HG03097 (cell line): Measurements from ENCODE around the gene RIMKLA.

ENCODE experiments used
- ATAC-seq: cut with Tn5 transposase; IDR thresholded peaks from one replicate; pipeline ENCODE4 v1.9.1; 2021; ENCODE audit not compliant: unreplicated experiment, low FRiP score

RIMKLA gene

DNA sequence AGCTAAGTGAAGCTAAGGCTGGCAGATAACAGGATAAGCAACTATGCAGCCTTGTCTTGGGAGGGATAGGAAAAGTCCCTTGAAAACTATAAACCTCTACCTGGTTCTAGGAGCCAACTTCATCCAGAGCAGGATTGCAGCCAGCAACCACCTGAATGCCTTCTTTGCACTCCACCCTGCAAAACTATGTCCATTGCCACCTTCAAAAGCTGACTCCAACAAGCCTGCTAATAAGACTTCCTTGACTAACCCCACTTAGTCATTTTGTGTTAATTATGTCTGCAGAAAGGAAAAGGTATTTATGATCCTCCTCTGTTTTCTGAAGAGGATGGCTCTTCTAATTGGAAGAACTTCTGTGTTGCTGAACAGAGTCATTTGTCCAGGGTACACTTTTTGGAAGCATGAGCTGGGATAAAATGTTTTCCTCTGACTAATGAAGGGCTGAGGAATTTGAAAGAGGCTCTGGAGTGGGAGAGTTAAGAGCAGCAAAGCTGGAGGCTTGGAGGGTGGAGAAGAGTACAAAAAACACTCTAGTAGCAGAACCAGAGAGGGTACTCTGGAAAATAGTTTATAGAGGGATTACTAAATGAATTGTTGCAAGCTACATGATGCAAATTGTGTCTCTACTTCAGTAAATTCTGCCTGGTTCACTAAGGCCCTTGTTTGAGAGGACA is 9.6 kb upstream of the RIMKLA start:
- ATAC-seq, result no peak

DNA sequence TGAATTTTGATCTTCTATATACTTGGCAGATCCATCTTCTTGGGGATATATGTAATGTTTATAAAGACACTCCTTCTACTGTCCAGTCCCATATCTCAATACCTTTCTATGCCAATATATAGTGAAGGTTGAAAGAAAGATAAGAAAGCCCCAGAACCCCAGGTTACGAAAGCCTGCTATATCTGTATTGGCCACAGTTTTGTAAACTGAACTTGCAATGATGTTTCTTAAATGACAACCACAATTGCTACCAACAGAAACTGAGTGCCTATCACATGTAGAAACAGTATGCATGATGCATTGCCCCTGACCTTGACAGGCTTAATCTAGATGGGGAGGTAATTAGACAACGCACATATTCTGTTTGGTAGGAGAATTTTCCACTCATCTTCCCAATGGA is 7.8 kb upstream of the RIMKLA start:
- no peak for ATAC-seq

DNA sequence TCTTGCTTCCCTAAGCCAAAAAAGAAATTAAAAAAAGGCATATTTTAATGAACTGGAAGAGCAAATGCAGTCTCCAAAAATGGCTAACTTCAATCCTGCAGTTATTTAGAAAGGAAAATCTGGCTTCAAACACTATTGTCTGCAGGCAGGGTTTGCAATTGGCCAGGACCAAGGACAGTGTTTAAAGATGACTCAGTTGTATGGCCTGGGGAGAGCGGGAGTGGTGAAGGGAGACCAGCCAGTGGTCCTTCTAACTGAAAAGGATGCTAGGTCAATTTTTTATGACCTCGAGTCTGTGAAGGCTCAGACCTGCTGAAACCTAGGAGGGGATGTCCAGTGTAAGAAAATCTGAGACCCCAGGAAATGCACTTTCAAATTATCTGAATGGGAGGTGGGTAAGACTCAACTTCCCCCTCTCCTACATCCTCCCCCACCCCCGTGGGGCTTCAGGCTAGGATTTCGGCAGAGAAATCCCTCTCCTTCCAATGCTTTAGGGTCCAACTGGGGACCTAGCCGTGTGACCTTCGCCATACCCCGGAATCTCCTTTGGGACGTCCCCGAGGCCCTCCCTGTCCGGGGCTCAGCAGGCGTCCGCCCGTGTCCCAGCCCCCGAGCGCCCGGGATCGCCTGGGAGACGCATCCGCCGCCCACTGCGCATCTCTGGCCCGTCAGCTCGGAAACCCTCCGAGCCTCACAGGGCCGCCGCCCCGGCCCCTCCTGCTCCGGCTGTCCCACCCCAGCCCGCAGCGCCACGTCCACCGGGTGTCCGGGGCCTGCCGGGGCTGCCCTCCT is 602 bp upstream of the RIMKLA start:
- ATAC-seq, result peak; percentile 36

DNA sequence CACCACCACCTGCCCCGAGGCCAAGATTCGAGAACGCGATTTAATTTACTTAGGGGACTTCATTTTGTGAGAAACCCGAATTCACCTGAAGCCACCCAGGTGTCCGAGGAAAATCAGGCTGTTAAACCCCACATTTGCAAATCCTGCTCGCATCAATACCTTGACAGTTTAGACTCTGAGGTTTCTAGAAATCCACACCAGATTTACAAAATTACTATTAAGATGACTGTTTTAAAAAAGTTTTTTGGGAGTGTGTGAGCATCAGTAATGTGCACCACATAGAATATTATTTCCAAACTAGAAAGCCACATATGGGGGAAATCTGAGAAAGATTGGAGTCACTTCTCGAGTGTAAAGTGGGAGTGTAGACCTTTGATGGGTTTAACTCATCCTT is 685 bp downstream of the RIMKLA start:
- no peak for ATAC-seq

DNA sequence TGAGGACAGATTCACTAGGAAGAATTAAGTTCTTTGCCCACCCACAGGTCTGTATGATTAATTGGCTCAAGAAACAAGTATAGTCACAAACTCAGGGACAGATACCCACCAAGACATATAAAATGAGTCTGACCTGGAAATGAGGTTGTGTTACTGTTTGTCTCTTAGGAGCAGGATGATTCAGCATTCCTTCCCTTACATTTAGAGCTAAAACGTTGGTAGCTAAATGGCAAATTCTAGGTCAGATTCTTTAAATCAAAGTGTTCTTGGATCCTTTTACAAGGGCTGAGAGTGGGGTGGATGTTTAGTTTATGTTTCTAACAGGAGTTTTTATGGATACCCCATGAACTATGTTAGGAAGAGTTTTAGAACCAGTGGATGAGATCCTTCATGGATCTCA is 4.7 kb downstream of the RIMKLA start:
- ATAC-seq, result no peak

DNA sequence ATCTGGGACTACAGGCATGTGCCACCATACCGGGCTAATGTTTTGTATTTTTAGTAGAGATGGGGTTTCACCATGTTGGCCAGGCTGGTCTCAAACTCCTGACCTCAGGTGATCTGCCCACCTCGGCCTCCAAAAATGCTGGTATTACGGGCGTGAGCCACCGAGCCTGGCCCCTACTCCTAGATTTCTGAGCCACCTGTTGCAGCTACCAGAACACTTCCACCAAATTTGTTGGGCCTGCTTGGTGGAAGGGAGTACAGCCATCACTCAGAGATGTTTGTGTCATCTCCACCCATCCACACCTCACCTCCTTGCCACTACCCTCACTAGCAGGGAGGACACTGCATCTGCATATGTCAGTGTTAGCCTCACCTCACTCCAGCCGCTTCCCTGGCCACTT is 5.5 kb downstream of the RIMKLA start:
- ATAC-seq, result no peak

DNA sequence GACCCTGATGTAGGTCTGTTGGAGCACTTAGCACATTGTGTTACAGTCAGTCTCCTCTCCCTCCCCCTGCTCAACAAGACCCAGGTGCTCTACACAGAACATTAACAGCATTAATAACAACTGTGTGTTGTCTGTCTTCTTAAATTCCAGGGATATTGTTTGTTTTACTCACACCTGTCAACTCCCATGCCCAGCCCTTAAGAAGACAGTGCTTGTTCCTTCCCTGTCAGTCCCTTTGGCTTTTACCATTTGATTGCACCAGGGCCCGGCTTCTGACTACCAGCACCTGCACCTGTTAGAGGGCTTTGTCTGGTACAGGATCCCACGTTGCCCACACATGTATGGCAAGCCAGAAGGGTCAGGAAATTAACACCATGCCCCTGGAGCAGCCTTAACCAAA is 11.7 kb downstream of the RIMKLA start:
- ATAC-seq, result no peak

DNA sequence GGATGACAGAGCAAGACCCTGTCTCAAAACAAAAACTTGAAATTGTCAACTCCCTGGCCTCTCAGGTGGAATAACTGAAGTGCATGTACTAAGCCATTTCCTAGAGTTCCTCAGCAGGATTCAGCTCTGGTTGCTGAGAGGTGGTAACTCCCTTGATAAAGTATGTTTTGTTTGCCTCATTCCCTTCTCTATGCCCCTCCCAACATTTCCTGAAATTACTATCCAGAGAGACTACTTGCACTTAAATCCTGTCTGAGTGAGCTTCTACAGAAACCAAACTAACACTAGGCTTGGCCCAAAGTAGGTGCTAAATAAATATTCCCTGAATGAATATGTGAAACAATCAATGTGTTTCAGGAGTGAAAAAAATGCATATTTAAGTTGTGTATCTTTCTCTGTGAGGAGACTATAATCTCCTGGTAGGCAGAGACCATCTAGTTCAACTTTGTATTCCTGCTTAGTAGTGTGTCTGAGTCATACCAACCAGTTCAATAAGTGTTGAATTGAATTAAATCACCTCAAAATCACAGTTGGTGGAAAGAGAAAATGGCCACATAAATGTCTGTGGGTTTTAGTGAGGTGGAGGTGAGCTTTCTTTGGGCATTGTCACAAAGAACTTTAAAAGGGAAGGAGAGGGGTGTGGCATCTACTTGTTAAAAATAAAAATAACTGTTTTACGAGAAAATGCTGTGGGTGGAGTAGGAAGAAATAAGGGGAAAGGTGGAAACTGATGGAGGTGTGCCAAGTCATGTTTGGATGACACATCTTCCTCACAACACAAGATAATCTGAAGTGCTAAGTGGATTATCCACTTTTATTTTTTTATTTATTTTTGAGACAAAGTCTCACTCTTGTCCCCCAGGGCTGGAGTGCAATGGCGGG is 12.6 kb downstream of the RIMKLA start:
- ATAC-seq, result no peak

DNA sequence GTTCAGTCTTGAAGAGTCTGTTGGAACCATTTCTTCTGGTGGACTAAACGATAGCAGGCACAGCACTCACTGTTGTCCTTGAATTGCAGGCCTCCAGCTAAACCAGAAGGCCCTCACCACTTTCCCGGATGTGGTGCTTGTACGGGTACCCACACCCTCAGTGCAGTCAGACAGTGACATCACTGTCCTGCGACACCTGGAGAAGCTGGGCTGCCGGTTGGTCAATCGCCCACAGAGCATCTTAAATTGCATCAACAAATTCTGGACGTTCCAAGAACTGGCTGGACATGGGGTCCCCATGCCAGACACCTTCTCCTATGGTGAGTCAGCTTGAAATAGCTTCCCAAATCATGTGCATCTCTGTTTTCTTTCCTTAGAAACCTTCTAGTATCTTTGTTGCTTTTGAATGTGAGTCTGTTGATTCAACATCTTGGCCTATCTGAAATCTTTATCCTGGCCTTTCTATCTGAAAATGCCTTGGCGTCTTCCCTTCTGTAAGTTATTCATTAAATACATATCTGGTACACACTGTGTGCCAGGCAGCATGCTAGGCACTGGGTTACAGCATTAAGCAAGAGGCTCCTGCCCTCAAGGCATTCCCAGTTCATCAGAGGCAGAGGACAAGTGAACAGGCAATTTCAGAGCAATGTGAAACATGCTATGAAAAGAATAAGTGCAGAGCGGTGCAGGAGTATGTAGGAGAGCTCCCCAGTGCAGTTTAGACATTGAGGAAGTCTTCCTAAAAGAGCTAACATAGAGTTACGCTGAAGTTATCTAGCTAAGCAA is 18.9 kb downstream of the RIMKLA start:
- no peak for ATAC-seq

DNA sequence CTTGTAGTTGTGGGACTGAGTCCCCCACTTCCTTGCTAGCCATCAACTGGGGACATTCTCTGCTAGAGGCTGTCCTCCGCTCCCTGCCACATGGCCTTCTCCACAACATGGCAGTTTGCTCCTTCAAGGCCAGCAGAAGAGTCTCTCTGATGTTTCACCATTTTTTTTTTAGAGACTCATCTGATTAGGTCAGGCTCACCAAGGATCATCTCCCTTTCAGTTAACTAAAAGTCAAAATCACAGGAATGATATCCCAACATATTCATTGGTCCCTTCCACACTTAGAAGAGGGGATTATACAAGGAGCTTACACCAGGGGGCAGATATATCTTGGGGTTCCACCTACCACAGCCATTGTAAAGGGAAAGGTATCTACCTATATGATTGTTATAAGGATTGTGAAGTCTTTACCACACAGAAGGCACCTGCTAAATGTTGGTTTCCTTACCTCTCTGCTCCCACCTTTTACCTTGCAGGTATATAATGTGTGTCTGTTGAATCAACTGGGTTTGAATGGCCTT is 23.3 kb downstream of the RIMKLA start:
- ATAC-seq, result no peak

DNA sequence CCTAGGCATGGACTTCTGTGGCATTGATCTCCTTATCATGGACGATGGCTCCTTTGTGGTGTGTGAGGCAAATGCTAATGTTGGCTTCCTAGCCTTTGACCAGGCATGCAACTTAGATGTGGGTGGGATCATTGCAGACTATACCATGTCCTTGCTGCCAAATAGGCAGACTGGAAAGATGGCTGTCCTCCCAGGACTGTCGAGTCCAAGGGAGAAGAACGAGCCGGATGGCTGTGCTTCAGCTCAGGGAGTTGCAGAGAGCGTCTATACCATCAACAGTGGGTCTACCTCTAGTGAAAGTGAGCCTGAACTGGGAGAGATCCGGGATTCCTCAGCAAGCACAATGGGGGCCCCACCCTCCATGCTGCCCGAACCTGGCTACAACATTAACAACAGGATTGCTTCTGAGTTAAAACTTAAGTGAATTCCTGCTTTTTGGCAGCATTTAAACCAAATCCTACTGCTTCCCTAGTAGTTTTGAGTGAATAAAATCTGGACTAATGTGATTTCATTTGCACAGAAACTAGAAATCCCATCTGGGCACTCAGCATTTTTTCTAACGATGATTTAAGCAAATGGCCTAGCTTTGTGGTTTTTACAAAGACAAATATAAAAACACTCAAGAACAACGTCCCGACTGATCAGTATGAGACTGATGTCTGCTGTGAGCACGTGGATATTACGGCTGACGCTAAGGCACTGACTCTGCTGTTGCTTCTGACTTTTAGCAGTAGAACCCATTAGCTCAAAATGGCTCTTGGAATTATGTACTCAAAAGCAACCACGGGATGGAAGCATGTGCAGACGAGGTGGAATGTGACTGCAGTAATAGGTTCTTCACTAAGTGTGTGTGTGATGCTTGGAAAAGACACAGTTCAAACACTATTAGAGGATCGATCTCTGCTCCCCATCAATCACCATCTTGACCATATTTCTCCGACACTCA is 34.2 kb downstream of the RIMKLA start:
- no peak for ATAC-seq

DNA sequence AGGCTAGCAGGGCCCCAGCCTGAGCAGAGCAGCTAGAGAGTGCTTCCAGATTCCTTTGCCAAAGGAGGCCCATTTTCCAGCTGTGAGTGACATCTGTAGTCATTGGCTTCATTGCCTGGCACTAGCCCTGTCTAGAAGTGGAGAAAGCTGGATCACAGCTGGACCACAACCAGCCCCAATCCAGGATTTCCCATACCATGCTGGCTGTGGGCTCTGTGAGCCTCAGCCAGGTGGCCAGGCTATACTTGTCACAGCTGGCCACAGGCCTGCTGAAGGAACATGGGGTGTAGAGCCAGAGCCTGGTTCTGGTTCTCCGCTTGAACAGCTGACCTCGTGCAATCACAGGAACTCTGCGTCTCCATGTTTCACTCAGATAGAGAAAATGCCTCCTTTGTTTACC is 36.6 kb downstream of the RIMKLA start:
- ATAC-seq, result no peak

DNA sequence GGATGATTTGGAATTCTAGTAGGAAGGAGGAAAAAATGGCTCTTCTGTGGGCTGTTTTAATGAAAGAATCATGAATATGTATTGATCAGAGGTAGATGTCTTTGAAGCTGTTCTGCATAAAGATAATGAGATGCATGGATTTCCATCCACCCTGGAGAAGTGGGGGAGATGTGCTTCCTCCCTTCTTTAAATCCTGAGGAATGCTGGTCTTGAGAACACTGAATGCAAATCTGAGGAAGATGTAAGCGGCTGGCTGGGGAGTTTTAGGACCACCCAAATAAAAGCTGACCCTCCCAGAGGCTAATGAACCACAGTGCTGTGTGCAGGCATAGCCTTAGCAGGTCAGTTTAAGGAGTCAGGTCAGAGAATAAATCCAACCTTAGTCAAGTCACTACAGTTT is 37.9 kb downstream of the RIMKLA start:
- ATAC-seq, result no peak

DNA sequence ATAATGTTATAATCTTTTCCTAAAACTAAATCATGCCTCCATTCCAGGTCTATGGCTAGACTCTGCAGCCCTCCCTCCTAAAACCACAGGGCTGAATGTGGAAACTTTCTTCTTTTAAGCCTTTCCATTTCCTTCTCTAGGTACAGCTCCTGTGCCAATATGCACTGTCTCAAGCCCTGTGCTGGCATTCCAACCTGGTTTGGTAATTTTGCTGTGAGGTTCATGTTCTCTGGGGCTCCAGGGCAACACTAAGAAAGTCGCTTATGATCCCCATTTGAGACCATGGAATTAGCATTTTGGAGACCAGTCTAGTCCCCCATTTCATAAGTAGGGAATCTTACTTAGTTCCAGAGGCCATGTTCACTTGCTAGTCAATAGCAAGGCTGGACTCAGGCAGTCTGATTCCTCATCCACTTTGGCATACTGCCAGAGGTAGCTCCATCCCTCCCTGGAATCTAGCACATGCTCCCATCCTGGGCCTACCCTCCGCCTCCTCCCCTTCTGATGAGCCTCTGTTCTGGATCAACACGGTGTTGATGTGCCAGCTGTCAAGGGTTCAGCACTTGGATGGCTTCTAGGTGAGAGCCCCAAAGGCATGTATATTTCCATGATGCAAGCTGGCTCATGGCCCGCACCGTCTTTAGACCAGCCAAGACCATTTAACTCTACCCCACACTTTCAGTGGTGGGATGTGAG is 38.7 kb downstream of the RIMKLA start:
- no peak for ATAC-seq

DNA sequence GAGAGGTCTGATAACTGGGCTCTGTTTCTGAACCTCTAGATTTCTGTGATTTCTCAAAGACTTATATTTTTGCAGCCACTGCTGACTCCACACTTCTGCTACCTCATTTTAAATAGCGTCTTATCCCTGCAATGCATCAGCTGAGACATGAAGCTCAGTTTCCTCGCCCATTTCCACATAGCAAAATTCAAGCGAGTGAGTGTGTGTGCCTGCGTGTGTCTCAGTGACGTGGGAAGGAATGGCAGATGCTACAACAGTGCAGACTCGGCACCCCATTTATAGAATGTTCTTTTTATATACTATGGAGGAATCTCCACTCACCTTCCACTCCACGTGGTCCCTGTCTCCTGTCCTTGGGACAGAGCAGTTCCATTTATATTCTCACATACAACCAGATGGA is 39.5 kb downstream of the RIMKLA start:
- ATAC-seq, result no peak

DNA sequence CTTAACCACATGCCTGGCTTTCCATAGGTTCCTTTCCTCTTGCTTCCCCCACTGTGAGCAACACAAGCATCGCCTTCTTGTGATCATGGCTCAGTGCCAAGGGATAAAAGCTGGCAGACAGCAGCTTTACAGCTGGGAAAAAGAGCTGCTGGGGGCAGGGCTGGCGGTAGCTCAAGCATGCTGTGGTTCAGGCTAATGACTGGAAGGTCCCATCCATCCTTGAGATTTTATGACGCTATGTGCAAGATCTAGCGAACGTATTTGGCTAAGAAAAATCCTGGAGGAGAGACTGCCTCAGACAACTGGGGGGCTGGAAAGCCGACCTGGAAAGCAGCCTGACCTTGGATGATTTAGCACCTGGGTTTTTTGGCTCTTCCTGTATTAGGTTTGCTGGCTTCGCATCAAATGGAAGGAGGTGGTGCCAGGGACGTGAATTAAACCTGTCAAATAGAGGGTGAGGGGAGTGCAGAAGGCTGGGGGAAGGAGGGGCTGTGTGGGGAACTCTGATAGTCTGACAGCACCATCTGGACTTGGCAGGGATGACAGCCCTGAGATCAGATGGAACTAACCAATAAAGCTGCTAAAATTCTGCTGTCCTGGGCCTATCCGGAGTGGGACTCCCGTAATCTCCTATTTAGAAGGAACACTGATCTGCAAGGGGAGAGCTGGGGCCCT is 40.5 kb downstream of the RIMKLA start:
- ATAC-seq, result no peak

DNA sequence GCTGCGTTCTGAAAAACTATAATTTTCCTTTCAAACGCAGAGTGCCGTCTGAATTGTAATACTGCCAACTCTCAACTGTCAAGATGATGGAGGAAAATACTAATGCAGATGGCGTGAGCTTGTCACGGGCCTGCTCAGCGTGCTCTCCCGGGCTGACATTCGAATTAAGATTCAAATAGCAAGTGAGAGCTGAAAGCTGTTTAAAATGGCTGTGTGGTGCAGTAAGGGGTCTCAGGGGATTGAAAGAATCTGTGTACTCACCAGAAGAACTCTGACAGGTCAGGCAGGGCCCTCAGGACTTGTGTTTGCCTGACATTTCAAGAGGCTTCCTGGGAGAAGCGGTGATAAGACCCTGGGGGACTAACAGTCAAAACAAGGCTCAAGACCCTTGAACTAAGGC is 42.1 kb downstream of the RIMKLA start:
- no peak for ATAC-seq

DNA sequence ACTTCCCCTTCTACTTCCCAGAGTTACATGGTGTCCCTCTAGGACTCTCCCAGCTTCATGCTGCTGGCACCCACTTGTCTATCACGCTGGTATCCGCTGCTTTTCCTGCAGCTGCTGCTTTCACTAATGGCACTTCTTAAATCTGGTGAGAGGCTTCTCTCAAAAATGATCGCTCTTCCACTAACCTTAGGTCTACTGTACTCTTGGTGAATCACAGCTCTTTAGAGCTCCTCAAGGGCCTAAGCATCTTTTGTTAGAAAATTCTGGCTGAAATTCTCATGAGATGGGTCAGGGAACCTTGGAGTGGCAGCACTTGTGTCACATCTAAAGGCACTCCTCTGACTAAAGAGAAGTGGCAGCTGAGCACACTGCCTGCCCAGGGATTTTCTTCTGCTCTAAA is 43.1 kb downstream of the RIMKLA start:
- no peak for ATAC-seq
